Measurements from ENCODE around the gene LRRC1.

GRCh38 chr6:53877151-53877550 lies 82.3 kb downstream of the LRRC1 start:
- TF ChIP-seq CTCF (IDR thresholded peaks at IDR 0.05) (no peak), POLR2A (IDR thresholded peaks at IDR 0.05) (no peak)
